ENCODE data around the gene LACC1. TPM values are rescaled to one million over a fixed set of nuclear protein-coding genes. Genes with fewer than 3 reads are reported as not detected.

LACC1 gene
- 10 to 100 TPM; 10.1 to 17.3 (median 13.2) TPM for total RNA-seq
- long read RNA-seq, donor 1, full-length matches to known transcripts = 4 of 9 reads
- long read RNA-seq, donor 1, partial matches to known transcripts = 0 of 9 reads
- long read RNA-seq, donor 1, other reads (novel, unspliced or antisense) = 5 of 9 reads
- long read RNA-seq, donor 2, full-length matches to known transcripts = 3 of 6 reads
- long read RNA-seq, donor 2, partial matches to known transcripts = 1 of 6 reads
- long read RNA-seq, donor 2, other reads (novel, unspliced or antisense) = 2 of 6 reads

DNA sequence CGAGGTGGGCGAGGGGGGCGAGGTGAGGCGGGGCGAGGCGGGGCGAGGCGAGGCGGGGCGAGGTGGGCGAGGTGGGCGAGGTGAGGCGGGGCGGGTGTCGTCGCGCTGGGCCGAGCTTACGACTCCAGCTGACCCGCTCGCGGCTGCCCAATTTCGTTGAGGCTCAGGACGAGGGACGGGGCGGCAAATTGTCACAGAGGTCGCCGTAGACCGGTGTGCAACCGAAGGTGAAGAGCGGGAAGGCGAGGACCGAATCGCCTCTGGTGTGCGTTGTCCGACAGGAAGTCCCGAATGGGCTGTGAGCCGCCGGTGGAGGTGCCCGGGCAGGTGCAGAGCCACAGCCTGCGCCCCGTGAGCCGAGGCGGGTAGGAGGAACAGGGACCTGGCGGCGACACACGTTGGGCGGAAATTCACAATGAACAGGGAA, at the start of gene LACC1:
LACC1 (plus strand) TSS at position 150 of the 427 bp plus-strand sequence. CDS start 1,082 bp downstream, outside the sequence.
- peak in 2 of 3 donors; percentile 74 to 81 for DNase-seq
- peaks cover 9% of the 10 kb centered on the region for H3K4me1 ChIP-seq (ENCODE audit: low read depth)
- intact Hi-C loops (cut with DNase I, micrococcal nuclease) = loop anchor here in 1 of 2 donors (10.0 kb wide), 1 partner anchor 895 kb away; no protein-coding TSS in a partner anchor
- H3K36me3 ChIP-seq (ENCODE audit: low read depth) = no peaks in the 10 kb centered on the region
- H3K4me3 ChIP-seq = peak within 1 kb of the TSS; percentile 83
- peak; percentile 78 for ATAC-seq
- TF ChIP-seq, protein P1, sequence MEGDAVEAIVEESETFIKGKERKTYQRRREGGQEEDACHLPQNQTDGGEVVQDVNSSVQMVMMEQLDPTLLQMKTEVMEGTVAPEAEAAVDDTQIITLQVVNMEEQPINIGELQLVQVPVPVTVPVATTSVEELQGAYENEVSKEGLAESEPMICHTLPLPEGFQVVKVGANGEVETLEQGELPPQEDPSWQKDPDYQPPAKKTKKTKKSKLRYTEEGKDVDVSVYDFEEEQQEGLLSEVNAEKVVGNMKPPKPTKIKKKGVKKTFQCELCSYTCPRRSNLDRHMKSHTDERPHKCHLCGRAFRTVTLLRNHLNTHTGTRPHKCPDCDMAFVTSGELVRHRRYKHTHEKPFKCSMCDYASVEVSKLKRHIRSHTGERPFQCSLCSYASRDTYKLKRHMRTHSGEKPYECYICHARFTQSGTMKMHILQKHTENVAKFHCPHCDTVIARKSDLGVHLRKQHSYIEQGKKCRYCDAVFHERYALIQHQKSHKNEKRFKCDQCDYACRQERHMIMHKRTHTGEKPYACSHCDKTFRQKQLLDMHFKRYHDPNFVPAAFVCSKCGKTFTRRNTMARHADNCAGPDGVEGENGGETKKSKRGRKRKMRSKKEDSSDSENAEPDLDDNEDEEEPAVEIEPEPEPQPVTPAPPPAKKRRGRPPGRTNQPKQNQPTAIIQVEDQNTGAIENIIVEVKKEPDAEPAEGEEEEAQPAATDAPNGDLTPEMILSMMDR (IDR thresholded peaks at IDR 0.05) = no peak
- no peaks in the 10 kb centered on the region for H3K9me3 ChIP-seq

DNA sequence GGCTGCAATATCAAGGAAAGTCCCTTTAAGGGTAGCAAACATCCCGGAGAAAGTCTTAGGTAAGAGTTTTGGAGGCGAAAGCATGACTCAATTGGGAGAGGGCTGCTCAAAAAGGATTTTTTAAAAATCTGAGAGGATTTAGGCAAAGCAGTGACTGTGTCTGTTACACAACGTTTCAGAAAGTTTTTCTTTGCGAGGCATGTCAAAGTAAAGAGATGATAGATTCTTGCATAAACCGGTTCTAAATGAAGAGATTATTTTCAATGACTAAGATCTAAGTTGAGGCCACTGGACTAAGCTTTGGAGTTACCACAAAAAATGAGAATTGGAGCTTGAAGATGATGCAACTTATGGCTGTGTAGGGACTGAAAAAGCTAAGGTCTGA, 49.2 kb upstream of the LACC1 start:
- TF ChIP-seq, protein P1 (IDR thresholded peaks at IDR 0.05) = no peak
- no peak for DNase-seq
- H3K4me3 ChIP-seq = no peak overlapping the region
- ATAC-seq = no peak
- H3K4me1 ChIP-seq (ENCODE audit: low read depth) = no peaks in the 10 kb centered on the region
- intact Hi-C loops (cut with DNase I, micrococcal nuclease) = no loop called here
- H3K36me3 ChIP-seq (ENCODE audit: low read depth) = no peaks in the 10 kb centered on the region
- no peaks in the 10 kb centered on the region for H3K9me3 ChIP-seq

DNA sequence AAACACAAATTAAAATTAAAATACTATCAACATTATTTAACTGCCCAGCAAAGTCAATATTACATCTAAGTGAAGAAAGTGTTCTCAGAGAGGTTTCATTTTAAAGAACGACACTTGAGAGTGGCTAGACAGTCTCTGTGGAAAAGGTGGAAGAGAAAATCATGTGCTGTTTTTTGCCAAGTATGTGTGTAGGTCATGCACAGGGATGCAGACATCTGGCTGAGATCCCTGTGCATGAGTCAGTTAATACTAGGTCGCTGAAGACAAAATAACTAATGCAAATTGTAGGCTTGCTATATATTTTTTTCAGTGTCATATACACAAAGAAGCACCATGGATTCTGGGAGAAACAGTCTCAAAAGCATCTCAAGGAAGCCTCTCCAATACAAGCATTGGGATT, 48.6 kb upstream of the LACC1 start:
- Histone ChIP-seq H3K9me3 (no peaks in the 10 kb centered on the region), H3K36me3 (ENCODE audit: low read depth) (no peaks in the 10 kb centered on the region), H3K4me3 (no peak overlapping the region), H3K4me1 (ENCODE audit: low read depth) (no peaks in the 10 kb centered on the region)
- ATAC-seq (no peak), DNase-seq (no peak)
- TF ChIP-seq, protein P1 (IDR thresholded peaks at IDR 0.05) = no peak
- intact Hi-C loops (cut with DNase I, micrococcal nuclease) = no loop called here

GRCh38 chr13:43835701-43836100, 44.0 kb upstream of the LACC1 start:
- no peak for ATAC-seq
- TF ChIP-seq, protein P1 (IDR thresholded peaks at IDR 0.05) = no peak
- Histone ChIP-seq H3K4me3 (no peak overlapping the region), H3K9me3 (no peaks in the 10 kb centered on the region), H3K4me1 (ENCODE audit: low read depth) (no peaks in the 10 kb centered on the region), H3K36me3 (ENCODE audit: low read depth) (no peaks in the 10 kb centered on the region)
- intact Hi-C loops (cut with DNase I, micrococcal nuclease) = no loop called here
- DNase-seq = no peak

DNA sequence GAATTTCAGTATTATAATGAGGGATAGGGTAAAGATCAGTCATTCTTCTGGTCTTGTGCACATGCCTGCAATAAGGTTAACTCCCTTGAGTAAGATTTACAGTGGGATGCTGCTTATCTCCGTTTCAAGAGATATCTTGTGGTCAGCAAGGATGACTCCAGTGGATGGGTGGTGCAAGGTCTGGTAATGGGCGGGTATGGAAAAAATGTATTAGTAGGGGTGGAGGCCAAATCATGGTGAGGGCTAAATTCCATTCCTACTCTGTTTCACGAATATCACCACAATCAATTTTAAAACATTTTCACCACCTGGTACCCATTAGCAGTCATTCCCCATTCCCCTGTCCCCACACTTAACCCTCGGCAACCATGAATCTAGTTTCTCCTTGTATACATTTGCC, 40.8 kb upstream of the LACC1 start:
- Histone ChIP-seq H3K36me3 (ENCODE audit: low read depth) (no peaks in the 10 kb centered on the region), H3K9me3 (peaks cover 3% of the 10 kb centered on the region), H3K4me1 (ENCODE audit: low read depth) (no peaks in the 10 kb centered on the region), H3K4me3 (no peak overlapping the region)
- ATAC-seq = no peak
- no peak for DNase-seq
- intact Hi-C loops (cut with DNase I, micrococcal nuclease) = no loop called here
- TF ChIP-seq, protein P1 (IDR thresholded peaks at IDR 0.05) = no peak

Data from mucosa of descending colon (tissue), 3 donors.